Measurements from ENCODE around the gene EGLN1.

- TF ChIP-seq NFE2L2 (conservative IDR thresholded peaks at IDR 0.05; ENCODE audit: low read length) (no peak), HDAC2 (IDR thresholded peaks at IDR 0.05) (no peak), MYC (IDR thresholded peaks at IDR 0.05; ENCODE audit: borderline replicate concordance, low read length) (no peak), EP300 (IDR thresholded peaks at IDR 0.05) (no peak), JUN (IDR thresholded peaks at IDR 0.05) (no peak), REST (IDR thresholded peaks at IDR 0.05) (no peak), CEBPB (IDR thresholded peaks at IDR 0.05) (no peak), POLR2A (IDR thresholded peaks at IDR 0.05; ENCODE audit: low read length) (no peak), RCOR1 (IDR thresholded peaks at IDR 0.05; ENCODE audit: low read depth, low read length) (no peak), RAD21 (conservative IDR thresholded peaks at IDR 0.05 in 1 of 2, IDR thresholded peaks at IDR 0.05 in 1 of 2) (no peak), RFX5 (IDR thresholded peaks at IDR 0.05) (no peak), KDM5A (IDR thresholded peaks at IDR 0.05) (no peak)
- TF ChIP-seq, protein P1, sequence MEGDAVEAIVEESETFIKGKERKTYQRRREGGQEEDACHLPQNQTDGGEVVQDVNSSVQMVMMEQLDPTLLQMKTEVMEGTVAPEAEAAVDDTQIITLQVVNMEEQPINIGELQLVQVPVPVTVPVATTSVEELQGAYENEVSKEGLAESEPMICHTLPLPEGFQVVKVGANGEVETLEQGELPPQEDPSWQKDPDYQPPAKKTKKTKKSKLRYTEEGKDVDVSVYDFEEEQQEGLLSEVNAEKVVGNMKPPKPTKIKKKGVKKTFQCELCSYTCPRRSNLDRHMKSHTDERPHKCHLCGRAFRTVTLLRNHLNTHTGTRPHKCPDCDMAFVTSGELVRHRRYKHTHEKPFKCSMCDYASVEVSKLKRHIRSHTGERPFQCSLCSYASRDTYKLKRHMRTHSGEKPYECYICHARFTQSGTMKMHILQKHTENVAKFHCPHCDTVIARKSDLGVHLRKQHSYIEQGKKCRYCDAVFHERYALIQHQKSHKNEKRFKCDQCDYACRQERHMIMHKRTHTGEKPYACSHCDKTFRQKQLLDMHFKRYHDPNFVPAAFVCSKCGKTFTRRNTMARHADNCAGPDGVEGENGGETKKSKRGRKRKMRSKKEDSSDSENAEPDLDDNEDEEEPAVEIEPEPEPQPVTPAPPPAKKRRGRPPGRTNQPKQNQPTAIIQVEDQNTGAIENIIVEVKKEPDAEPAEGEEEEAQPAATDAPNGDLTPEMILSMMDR (IDR thresholded peaks at IDR 0.05): no peak
Observed at GRCh38 chr1:231327617-231328016, 94.5 kb downstream of the EGLN1 start.

Data from A549 (cell line).